Measurements from ENCODE around the gene GRID1.
"Not testable (repeated sequence)": the region's sequence is repeated elsewhere in the genome, so short reads cannot be mapped to it uniquely, and the experiment has no call there.

Gene GRID1

DNA sequence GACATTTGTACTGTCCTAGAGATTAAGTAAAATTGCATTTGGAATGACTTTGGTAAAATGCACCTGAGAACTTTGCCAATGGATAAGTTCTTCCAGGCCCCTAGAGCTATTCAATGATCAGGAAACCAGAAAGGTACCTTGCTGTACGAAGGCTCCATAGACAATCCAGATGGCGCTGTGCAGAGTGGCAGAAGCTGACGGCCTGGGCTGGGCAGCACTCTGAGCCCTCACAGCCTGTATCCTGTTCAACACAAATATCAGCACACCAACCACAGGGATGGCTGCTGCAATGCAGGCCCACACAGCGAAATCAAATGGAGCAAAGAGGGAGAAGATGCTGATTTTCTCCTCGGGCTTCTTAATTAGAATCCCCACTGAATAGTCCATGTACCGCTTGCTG is 642.4 kb downstream of the GRID1 start:
- Histone ChIP-seq H3K9me3 (ENCODE audit: insufficient read depth, low read depth, low read length) (no peaks in the 10 kb centered on the region), H3K4me1 (ENCODE audit: insufficient read depth, low read length) (no peaks in the 10 kb centered on the region), H3K27ac (ENCODE audit: low read length) (no peak overlapping the region), H3K4me3 (ENCODE audit: low read length) (no peak overlapping the region), H3K9ac (ENCODE audit: low read depth, low read length) (no peak overlapping the region), H3K27me3 (ENCODE audit: insufficient read depth, low read length) (no peaks in the 10 kb centered on the region), H3K36me3 (ENCODE audit: insufficient read depth, low read depth, low read length) (no peaks in the 10 kb centered on the region)

DNA sequence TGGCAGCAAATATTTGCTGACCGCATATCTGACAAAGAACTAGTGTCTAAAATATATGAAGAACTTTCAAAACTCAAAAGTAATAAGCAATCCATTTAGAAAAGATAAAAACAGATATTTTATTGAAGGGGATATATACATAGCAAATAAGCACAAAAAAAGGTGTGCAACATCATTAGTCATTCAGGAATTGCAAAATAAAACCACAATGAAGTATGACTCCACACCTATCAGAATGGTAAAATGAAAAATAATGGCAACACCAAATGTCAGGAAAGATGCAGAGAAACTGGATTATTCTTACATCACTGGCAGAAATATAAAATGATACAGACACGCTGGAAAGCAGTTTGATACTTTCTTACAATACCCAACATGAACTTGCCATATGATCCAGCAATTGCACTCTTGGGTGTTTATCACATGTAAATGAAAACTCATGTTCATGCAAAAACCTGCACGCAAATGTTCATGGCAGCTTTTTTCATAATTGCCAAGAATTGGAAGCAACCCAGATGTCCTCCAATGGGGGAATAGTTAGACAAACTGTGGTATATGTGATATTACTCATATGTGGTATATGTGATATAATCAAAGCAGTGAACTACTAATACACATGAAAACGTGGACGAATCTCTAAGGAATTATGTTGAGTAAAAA is 645.5 kb downstream of the GRID1 start:
- no peaks in the 10 kb centered on the region for H3K4me1 ChIP-seq (ENCODE audit: insufficient read depth, low read length)
- H3K27ac ChIP-seq (ENCODE audit: low read length), result no peak overlapping the region
- H3K9ac ChIP-seq (ENCODE audit: low read depth, low read length), result no peak overlapping the region
- H3K9me3 ChIP-seq (ENCODE audit: insufficient read depth, low read depth, low read length), result no peaks in the 10 kb centered on the region
- no peaks in the 10 kb centered on the region for H3K36me3 ChIP-seq (ENCODE audit: insufficient read depth, low read depth, low read length)
- no peak overlapping the region for H3K4me3 ChIP-seq (ENCODE audit: low read length)
- H3K27me3 ChIP-seq (ENCODE audit: insufficient read depth, low read length), result no peaks in the 10 kb centered on the region

DNA sequence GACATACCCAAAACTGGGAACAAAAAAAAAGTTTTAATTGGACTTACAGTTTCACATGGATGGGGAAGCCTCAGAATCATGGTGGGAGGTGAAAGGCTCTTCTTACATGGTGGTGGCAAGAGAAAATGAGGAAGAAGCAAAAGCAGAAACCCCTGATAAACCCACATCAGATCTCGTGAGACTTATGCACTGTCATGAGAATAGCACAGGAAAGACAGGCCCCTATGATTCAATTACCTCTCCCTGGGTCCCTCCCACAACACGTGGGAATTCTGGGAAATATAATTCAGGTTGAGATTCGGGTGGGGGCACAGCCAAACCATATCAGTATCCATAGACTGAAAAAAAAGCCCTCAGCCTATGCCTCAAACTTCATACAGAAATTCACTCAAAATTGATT is 647.2 kb downstream of the GRID1 start:
- no peaks in the 10 kb centered on the region for H3K36me3 ChIP-seq (ENCODE audit: insufficient read depth, low read depth, low read length)
- no peak overlapping the region for H3K9ac ChIP-seq (ENCODE audit: low read depth, low read length)
- no peaks in the 10 kb centered on the region for H3K4me1 ChIP-seq (ENCODE audit: insufficient read depth, low read length)
- H3K27ac ChIP-seq (ENCODE audit: low read length), result no peak overlapping the region
- H3K27me3 ChIP-seq (ENCODE audit: insufficient read depth, low read length), result no peaks in the 10 kb centered on the region
- no peaks in the 10 kb centered on the region for H3K9me3 ChIP-seq (ENCODE audit: insufficient read depth, low read depth, low read length)
- H3K4me3 ChIP-seq (ENCODE audit: low read length), result no peak overlapping the region

DNA sequence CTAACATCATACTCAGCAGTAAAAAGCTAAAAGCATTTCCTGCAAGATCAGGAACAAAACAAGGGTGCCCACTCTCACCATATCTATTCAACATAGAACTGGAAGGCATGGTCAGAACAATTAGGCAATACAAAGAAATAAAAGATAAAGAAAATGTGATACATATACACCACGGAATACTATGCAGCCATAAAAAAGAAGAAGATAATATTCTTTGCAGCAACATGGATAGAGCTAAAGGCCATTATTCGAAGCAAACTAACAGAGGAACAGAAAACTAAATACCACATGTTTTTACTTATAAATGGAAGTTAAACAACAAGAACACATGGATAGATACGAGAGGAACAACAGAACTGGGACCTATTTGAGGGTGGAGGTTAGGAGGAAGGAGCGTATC is 652.7 kb downstream of the GRID1 start:
- H3K4me3 ChIP-seq (ENCODE audit: low read length), result no peak overlapping the region
- H3K4me1 ChIP-seq (ENCODE audit: insufficient read depth, low read length), result no peaks in the 10 kb centered on the region
- H3K9ac ChIP-seq (ENCODE audit: low read depth, low read length), result no peak overlapping the region
- H3K27me3 ChIP-seq (ENCODE audit: insufficient read depth, low read length), result no peaks in the 10 kb centered on the region
- no peaks in the 10 kb centered on the region for H3K9me3 ChIP-seq (ENCODE audit: insufficient read depth, low read depth, low read length)
- no peaks in the 10 kb centered on the region for H3K36me3 ChIP-seq (ENCODE audit: insufficient read depth, low read depth, low read length)
- no peak overlapping the region for H3K27ac ChIP-seq (ENCODE audit: low read length)

GRCh38 chr10:85702768-85703167 is 663.8 kb downstream of the GRID1 start:
- Histone ChIP-seq H3K4me1 (ENCODE audit: insufficient read depth, low read length) (no peaks in the 10 kb centered on the region), H3K36me3 (ENCODE audit: insufficient read depth, low read depth, low read length) (no peaks in the 10 kb centered on the region), H3K9me3 (ENCODE audit: insufficient read depth, low read depth, low read length) (no peaks in the 10 kb centered on the region), H3K4me3 (ENCODE audit: low read length) (no peak overlapping the region), H3K9ac (ENCODE audit: low read depth, low read length) (no peak overlapping the region), H3K27ac (ENCODE audit: low read length) (no peak overlapping the region), H3K27me3 (ENCODE audit: insufficient read depth, low read length) (no peaks in the 10 kb centered on the region)

GRCh38 chr10:85699066-85699465 is 667.5 kb downstream of the GRID1 start:
- not testable (repeated sequence) for H3K4me1 ChIP-seq (ENCODE audit: insufficient read depth, low read length); H3K4me3 ChIP-seq (ENCODE audit: low read length); H3K27ac ChIP-seq (ENCODE audit: low read length); H3K27me3 ChIP-seq (ENCODE audit: insufficient read depth, low read length); H3K36me3 ChIP-seq (ENCODE audit: insufficient read depth, low read depth, low read length); H3K9ac ChIP-seq (ENCODE audit: low read depth, low read length); H3K9me3 ChIP-seq (ENCODE audit: insufficient read depth, low read depth, low read length)

DNA sequence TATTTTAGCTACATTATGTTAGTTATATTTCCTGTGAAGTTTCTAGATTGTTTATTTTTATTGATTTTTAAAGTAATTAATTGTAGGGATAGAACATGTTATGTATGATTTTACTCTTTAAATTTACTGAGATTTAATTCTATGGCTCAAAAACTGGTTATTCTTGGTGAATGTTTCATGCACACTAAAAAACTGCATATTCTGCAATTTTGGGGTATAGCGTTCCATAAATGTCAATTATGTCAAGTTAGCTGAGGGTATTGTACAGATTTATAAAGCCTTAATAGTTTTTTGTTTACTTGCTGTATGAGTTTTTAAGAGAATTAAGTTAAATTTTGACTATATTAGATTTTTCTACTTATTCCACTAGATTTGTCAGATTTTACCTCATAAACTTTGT is 669.7 kb downstream of the GRID1 start:
- no peak overlapping the region for H3K4me3 ChIP-seq (ENCODE audit: low read length)
- H3K4me1 ChIP-seq (ENCODE audit: insufficient read depth, low read length), result no peaks in the 10 kb centered on the region
- H3K36me3 ChIP-seq (ENCODE audit: insufficient read depth, low read depth, low read length), result no peaks in the 10 kb centered on the region
- no peak overlapping the region for H3K27ac ChIP-seq (ENCODE audit: low read length)
- no peak overlapping the region for H3K9ac ChIP-seq (ENCODE audit: low read depth, low read length)
- H3K9me3 ChIP-seq (ENCODE audit: insufficient read depth, low read depth, low read length), result no peaks in the 10 kb centered on the region
- H3K27me3 ChIP-seq (ENCODE audit: insufficient read depth, low read length), result no peaks in the 10 kb centered on the region

DNA sequence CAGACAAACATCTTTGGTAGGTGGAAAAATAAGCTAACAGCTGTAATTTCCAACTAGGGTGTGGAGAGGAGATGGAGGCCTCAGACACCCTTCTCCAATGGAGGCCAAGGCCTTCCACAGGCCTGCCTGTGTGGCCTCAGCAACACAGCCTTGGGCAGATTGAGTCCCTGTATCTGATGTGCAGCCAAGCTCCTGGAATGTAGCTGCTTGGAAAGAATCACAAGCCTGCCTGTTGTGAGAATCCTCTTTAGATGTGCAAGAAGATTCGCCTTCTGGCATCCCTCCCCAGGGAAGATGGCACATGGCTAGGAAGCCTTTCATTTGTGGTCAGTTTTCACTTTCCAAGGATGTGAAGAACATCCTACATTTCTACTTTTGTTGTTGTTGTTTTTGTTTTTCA is 684.0 kb downstream of the GRID1 start:
- H3K4me3 ChIP-seq (ENCODE audit: low read length), result no peak overlapping the region
- H3K9ac ChIP-seq (ENCODE audit: low read depth, low read length), result no peak overlapping the region
- no peaks in the 10 kb centered on the region; the same call in 1 of the 2 replicates for H3K9me3 ChIP-seq (ENCODE audit: insufficient read depth, low read depth, low read length)
- no peaks in the 10 kb centered on the region for H3K36me3 ChIP-seq (ENCODE audit: insufficient read depth, low read depth, low read length)
- no peaks in the 10 kb centered on the region for H3K27me3 ChIP-seq (ENCODE audit: insufficient read depth, low read length)
- no peaks in the 10 kb centered on the region for H3K4me1 ChIP-seq (ENCODE audit: insufficient read depth, low read length)
- no peak overlapping the region for H3K27ac ChIP-seq (ENCODE audit: low read length)

GRCh38 chr10:85679710-85680109 is 686.9 kb downstream of the GRID1 start:
- no peaks in the 10 kb centered on the region for H3K9me3 ChIP-seq (ENCODE audit: insufficient read depth, low read depth, low read length)

DNA sequence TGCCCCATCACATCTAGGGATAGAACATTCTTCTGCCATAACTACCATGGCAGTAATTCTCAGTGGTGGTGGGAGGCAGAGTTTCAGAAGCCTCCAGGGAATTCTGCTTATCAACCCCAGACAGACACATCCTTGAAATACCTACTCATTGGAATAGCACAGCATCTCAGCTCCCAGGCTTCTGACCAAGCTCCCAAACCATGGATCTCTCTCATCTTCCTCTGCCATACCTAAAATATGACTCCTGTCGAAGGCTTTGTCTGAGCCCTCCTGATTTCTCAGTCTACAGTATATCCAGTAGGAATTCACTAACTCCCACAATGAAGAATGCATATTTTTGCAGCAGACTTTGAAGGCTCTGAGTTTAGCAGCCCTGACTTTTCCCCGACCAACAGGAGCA is 687.5 kb downstream of the GRID1 start:
- no peak overlapping the region for H3K27ac ChIP-seq (ENCODE audit: low read length)
- H3K9me3 ChIP-seq (ENCODE audit: insufficient read depth, low read depth, low read length), result no peaks in the 10 kb centered on the region; the same call in 1 of the 2 replicates
- no peak overlapping the region for H3K9ac ChIP-seq (ENCODE audit: low read depth, low read length)
- H3K4me1 ChIP-seq (ENCODE audit: insufficient read depth, low read length), result no peaks in the 10 kb centered on the region
- H3K4me3 ChIP-seq (ENCODE audit: low read length), result no peak overlapping the region
- H3K27me3 ChIP-seq (ENCODE audit: insufficient read depth, low read length), result no peaks in the 10 kb centered on the region
- H3K36me3 ChIP-seq (ENCODE audit: insufficient read depth, low read depth, low read length), result no peaks in the 10 kb centered on the region

More at GRCh38 chr10:85679710-85680109, 686.9 kb downstream of the GRID1 start:
- Histone ChIP-seq H3K27ac (ENCODE audit: low read length) (no peak overlapping the region), H3K36me3 (ENCODE audit: insufficient read depth, low read depth, low read length) (no peaks in the 10 kb centered on the region), H3K4me1 (ENCODE audit: insufficient read depth, low read length) (no peaks in the 10 kb centered on the region), H3K4me3 (ENCODE audit: low read length) (no peak overlapping the region), H3K9ac (ENCODE audit: low read depth, low read length) (no peak overlapping the region), H3K27me3 (ENCODE audit: insufficient read depth, low read length) (no peaks in the 10 kb centered on the region)

- Histone ChIP-seq H3K27me3 (ENCODE audit: insufficient read depth, low read length) (no peaks in the 10 kb centered on the region), H3K9me3 (ENCODE audit: insufficient read depth, low read depth, low read length) (no peaks in the 10 kb centered on the region; the same call in none of the 2 replicates), H3K9ac (ENCODE audit: low read depth, low read length) (no peak overlapping the region), H3K36me3 (ENCODE audit: insufficient read depth, low read depth, low read length) (no peaks in the 10 kb centered on the region), H3K27ac (ENCODE audit: low read length) (no peak overlapping the region), H3K4me3 (ENCODE audit: low read length) (no peak overlapping the region), H3K4me1 (ENCODE audit: insufficient read depth, low read length) (no peaks in the 10 kb centered on the region)
These were observed 691.7 kb downstream of the GRID1 start for GRCh38 chr10:85674851-85675250.

- H3K36me3 ChIP-seq (ENCODE audit: insufficient read depth, low read depth, low read length), result no peaks in the 10 kb centered on the region
- H3K4me3 ChIP-seq (ENCODE audit: low read length), result no peak overlapping the region
- no peaks in the 10 kb centered on the region; the same call in none of the 2 replicates for H3K9me3 ChIP-seq (ENCODE audit: insufficient read depth, low read depth, low read length)
- no peak overlapping the region for H3K9ac ChIP-seq (ENCODE audit: low read depth, low read length)
- peaks cover 5% of the 10 kb centered on the region; the same call in 1 of the 2 replicates for H3K4me1 ChIP-seq (ENCODE audit: insufficient read depth, low read length)
- no peaks in the 10 kb centered on the region for H3K27me3 ChIP-seq (ENCODE audit: insufficient read depth, low read length)
- H3K27ac ChIP-seq (ENCODE audit: low read length), result no peak overlapping the region
These were observed 693.3 kb downstream of the GRID1 start for GRCh38 chr10:85673270-85673669.

Measured in iPS-20b (cell line).